GM04503 (cell line): ENCODE results near the gene MICAL2.

Experiments
- DNase-seq: peaks from one replicate; pipeline ENCODE4 v3.0.0-alpha.2; 2012; ENCODE audit warnings: low read depth

MICAL2 gene

DNA sequence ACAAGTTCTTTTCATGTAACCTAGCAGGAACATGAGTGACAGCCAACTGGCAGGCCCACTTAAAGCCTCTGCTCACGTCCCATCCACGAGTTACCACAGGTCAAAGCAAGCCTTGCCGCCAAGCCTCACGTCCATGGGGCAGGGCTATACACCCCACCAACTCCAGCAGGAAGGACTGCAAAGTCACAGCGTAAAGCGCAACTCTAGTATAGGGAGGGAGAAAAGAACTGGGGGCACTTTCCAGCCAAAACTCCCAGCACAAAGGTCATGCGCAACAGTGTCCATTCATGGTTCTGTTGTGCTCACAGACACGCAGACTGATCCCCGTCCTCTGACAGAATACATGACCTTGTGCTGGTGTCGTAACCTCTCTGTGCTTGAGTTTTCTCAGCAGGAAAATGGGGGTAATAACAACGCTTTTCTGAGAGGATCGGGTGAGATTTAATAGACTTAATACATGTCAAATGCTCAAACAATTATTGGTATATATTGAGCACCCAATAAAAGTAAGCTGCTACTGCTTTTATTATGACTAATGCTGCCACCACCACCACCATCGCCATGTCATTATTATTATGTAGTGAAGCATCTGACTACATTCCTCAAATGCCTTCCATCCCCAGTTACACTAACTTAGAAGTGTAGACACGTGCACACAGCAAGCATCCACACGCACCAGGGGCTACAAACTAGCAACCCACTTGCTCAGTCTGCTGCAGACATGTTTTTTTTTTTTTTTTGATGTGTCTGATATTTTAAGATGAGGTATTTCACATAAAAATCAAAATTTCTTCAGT lies 162.6 kb downstream of the MICAL2 start:
- DNase-seq = no peak

DNA sequence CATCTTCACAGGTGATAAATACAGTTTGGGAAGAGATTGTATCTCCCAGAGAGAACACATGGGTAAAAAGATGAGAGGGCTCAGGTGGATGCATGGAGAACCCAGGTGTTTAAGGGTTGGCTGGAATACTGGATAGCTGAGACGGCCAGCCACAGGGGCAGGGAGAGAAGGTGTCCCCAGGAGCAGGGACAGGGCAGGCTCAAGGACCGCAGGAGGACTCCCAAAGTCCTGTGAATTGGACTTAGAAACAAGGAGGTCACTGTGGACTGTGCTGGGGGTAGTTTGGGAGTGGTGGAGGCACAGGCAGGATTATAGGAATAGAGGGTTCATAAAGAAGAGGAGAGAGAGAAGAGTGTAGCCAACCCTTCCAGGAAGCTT lies 163.2 kb downstream of the MICAL2 start:
- DNase-seq = no peak

DNA sequence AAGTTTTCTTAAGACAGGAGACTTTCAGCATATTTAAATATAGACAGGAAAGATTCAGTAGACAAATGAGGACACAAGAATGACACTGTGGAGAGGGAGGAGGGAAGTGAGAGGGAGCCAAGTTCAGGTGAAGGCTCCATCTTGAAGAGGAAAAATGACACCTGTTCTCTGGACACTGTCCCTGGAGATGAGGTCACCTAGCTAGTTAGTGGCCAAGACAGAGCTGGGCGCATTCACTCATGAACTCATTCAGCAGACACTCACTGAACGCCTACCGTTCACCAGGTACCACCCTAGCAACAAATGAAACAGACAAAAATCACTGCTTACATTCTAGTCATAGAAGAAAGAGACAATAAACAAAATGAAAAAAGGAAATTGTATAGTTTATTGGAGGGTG lies 163.7 kb downstream of the MICAL2 start:
- no peak for DNase-seq

DNA sequence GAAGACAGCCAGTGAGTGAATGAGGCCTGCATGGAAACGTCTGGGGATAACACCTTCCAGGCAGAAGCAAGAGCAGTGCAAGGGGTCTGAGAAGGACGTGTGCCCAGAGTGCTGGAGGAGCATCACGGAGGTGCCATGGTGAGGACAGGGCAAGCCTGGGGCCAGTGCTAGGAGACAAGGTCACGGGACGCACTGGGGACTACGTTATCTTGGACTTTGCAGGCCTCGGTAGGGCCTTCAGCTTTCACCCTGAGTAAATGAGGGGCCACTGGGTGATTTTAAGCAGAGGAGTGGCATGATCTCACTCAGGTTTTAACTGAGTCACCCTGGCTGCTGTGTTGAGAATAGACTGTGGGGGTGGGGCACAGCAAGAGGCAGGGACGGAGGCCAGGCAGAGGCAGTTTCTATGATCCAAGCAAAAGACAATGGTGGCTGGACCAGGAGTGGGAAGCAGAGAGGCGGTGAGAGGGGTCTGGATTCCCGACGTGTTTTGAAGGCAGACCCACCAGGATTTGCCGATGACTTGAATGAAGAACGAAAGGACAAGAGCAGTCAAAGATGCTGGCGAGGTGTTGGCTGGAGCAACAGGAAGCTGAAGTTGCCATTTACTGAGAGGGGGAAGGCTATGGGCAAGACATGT lies 164.3 kb downstream of the MICAL2 start:
- no peak for DNase-seq

DNA sequence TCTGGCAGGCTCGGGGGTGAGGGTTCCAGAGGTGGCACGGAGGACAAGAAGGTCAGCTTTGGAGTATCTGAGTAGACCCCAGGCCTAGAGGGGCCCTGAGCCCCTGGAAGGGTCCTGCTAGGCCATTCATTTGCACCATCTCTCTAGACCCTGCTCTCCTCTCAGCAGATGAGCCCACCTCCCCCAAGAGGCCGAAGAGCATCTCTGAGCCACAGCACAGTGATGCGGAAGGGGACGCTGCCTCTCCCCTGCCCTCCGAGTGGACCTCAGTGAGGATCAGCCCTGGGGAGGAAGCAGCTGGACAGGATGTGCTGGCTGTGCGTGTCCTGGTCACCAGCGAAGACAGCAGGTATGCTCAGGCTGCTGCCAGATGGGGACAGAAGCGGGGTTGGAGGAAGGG lies 165.4 kb downstream of the MICAL2 start:
- DNase-seq = no peak

DNA sequence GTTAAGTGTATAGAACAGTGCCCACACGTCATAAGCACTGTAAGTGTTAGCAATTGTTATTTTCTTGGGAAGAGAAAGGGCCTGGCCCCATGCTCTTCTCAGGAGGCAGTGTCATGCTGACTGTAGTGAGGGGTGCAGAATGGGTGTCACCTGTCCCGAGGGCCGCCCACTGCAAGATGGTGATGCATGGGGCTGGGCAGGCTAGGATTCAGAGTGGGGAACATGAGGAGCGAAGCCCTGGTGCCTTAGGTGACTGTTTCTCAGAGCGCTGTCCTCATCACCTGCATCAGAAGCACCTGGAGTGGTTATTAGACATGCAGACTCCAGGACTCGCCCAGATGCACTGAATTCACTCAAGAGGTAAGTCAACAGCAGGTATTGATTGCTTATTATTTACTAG lies 166.0 kb downstream of the MICAL2 start:
- DNase-seq = no peak

DNA sequence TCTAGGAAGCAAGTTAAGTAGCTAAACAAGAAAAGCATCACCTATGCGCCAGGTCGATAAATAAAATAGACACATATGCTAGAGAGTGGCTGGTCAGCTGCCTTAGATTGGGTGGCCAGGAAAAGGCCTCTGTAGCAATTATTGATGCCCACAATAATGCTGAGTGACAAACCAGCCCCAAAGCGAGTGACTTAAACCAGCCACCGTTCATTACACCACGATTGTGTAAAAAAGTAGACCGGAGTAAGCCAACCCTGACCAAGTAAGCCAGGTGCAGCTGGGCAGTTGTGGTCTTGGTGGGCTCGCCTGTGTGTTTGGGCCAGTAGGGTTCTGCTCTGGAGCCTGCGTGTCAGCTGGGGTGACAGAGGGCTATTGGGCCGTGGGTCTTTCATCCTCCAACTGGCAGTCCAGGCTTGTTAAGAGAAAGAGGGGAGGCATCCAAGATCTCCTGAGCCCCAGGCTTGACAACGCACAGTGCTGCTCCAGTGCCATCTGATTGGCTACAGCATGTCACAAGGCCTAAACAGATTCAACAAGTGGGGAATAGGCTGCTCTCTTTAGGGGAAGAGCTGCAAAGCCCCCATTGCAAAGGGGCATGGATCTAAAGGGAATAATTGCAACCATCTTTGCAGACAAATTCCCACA lies 166.6 kb downstream of the MICAL2 start:
- DNase-seq = no peak

DNA sequence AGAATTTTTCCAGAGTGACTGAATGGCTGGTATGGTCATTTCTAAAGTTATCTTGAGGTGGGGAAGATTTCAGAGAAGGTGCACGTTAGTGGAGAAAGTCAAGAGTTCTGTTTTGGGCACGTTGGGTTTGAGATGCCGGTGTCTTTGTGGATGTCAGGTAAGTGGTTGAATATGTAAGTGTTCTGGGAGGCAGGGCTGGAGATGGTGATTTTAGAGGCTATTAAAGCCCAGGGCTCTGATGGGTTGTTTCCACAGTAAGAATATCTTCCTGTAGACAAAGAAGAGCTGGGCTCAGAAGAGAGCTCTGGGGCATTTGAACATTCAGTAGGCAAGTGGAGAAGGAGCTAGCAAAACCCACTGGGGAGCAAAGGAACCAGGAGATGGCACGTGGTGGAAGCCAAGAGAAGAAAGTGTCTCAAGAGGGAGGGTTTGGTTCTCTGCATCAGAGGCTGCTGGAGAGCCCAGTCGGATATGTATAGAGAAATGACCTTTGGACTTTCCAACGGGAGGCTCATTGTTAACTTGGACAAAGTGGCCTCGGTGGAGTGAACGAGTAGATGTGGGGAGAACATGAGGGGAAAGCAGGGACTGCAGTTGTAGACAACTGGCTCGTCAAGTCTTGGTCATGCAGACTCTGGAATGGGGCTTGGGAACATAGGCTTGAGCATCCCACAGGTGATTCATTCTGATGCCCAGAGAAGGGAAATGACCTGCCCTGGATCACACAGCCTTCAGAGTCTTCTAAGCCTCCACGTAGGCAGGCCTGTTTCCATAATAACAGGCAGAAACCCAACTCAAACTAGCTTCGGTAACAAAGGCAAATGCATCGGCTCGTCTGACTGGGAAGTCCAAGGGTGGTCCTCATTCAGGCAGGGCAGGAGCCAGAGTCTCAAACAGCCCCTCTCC lies 168.6 kb downstream of the MICAL2 start:
- no peak for DNase-seq

DNA sequence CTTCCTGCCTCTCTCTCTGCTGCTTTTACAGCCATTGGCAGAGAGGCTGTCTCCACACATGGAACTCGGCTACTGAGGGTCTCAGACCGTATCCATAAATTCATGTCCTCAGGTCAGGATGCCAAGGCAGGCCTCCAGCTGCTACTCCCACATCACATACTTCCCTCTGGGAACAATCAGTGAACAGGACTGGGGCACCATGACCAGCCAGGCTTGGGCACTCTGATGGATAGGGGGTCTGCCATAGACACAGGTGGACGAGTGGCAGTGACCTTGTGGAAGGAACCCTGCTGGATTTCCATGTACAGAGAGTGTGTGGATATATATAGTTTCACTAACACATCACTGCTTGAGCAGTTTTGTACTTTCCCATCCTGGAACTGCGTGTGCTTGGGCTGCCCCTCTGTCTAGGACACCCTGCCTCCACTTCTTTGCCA lies 169.3 kb downstream of the MICAL2 start:
- DNase-seq = no peak

DNA sequence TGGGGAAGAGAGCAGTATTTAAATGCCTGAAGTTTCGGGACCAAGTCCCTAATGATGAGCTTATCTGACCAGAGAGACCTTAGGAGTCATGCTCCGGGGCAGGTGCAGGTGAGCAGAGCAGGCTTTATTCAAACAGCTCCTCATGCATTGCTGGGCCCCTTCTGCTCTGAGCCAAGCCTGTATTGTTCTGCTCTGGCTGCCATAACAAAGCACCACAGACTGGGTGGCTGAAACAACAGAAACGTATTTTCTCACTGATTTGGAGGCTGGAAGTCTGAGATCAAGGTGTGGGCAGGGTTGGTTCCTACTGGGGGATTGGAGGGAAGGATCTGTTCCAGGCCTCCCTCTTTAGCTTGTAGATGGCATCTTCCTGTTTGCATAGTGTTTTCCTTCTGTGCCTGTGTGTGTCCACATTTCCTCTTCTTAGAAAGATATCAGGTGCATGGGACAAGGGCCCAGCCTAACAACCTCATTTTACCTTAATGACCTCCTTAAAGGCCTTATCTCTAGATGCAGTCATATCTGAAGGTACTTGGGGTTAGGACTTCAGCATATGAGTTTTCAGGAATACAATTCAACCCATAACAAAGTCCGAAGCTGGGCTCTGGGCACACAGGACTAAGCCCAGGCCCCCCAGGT lies 169.9 kb downstream of the MICAL2 start:
- DNase-seq = no peak

DNA sequence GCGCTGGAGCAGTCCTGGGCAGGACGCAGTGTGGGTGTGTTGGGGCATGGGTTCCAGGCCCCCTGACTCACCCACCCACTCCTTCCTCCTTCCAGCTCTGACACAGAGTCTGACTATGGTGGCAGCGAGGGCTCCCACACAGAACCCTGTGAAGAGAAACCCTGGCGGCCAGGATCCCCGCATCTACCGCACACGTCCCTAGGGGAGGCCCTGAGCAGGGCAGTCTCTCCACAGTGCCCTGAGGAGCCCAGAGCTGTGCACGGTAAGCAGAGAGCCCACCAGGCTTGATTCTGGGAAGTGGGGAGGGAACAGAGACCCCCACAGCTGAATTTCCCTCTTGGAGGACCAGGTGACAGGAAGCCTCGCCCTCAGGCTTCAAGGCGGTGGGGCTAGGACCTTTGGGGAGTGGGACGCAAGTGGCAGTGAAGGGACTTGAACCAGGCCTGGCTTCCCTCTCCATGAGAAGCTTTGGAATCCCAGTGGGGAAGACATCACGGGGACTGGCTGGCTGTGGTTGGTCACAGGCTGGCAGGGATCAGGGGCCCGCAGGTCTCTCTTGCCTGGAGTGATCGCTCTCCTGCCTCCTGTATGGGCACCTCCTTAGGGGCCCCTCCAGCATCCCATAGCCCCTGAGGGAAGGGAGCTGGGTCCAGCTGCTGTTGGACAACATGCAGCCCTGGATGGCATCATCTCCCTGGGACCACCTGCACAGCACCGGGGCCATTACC lies 170.6 kb downstream of the MICAL2 start:
- no peak for DNase-seq

DNA sequence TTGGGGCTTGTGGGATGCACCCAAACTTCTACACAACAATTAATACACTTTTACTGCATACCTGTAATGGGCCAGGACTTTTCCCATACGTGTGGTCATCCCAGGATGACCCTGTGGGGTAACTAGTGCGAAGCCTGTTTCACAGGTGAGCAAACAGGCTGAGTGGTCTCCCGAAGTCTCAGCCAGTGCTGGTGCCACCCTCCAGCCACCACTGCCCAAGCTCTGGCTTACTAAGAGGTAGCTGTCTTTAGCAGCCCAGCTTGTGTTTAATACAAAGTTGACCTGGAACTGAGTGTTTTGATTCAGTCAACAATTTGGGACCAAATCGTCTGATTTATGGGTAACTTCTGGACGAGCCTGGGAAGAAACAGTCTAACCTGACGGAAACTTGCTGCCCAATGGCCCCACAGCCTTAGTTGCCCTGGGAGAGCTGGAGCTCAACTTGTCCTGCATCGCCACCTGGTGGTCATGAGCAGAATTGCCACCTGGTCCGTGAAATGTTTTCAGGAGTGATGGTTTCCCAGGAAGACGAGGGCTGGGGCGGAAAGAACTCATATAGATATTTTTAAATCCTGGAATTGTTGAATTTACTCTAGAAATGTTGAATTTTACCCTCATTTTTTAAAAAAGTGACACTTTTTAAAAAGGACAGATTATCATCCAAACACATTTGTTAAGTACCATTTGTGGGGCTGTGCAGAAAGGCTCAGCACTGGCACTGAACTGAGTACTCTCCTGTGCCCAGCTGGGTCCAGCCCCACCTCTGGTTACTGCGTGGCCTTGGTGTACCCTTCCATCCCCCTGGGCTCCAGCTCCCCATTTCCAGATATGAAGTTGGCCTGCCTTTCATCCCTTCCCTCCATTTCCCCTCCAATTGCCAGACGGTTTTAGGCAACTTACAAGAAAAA lies 171.4 kb downstream of the MICAL2 start:
- no peak for DNase-seq

DNA sequence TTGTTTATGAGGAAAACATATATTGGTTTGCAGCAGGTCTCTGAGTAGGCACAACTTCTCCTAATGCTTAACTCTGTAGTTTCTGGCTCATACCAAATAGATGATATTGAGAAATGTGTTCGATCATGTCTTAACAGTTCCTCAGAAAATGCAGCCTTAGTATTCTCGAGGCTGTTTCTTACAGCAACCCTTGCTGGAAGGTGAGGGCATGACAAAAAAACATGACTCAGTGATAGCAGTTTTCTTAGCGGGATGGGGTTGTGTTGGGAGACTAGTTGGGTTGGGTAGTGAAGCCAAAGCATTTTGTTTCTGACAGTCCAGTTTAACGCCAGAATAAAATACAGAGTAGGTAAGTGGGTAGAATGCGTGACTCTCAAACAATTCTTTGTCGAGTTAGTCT lies 172.3 kb downstream of the MICAL2 start:
- no peak for DNase-seq

DNA sequence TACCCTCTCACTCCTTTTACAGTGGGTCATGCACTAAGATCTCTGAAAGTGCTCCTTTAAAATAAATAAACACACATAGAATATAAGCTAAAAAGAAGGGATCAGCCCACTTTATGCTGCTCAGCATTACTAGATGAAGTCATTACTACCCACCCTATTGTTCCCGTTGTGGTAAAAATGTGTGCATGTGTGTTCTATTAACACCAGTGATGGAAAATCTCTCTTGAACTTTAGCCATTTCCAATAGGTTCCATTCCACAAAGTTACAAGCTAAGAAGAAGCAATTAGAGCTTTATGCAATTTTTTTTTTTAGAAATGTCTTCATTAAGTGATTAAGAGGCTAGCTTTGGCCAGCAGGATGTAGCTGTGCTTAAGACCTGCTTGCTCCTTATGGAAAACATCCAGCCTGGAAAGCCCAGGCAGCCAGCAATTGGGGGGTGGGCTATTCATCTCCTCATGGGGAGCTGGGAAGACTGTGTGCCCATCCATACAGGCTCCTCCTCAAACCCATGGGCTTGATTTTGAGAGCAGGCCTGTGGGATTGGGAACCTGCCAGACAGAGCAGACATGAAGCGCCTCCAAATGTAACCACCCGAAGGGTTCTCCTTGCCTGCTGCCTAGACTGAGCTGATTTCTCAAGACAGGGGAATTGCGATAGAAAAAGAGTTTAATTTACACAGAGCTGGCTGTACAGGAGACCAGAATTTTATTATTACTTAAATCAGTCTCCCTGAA lies 174.1 kb downstream of the MICAL2 start:
- DNase-seq = no peak

DNA sequence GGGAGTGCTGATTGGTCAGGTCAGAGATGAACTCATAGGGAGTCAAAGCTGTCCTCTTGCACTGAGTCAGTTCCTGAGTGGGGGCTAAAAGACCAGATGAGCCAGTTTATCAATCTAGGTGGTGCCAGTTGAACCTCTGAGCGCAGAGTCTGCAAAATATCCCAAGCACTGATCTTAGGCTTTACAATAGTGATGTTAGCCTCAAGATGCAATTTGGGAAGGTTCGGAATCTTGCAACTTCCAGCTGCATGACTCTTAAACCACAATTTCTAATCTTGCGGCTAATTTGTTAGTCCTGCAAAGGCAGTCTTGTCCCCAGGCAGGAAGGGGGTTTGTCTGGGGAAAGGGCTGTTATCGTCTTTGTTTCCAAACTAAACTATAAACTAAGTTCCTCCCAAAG lies 174.7 kb downstream of the MICAL2 start:
- peak; percentile 93 for DNase-seq

DNA sequence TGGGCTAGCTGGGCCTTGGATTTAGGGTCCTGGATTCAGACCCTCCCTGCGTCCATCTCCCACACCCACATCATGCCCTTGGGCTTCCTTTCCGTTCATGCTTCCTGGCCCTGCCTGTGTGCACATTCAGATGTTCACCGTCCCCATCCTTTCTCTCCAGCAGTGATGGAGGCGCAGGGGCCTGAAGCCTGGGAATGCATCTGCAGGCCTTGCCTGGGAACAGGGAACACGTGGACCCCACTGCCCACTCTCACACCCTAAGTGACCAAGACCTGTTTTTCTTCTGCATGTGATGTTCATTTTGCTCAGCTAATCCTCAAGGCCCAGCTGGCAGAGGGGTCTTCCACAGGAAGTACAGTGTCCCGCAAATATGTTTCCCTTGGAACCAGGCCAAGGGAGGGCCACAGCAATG lies 175.4 kb downstream of the MICAL2 start:
- no peak for DNase-seq

DNA sequence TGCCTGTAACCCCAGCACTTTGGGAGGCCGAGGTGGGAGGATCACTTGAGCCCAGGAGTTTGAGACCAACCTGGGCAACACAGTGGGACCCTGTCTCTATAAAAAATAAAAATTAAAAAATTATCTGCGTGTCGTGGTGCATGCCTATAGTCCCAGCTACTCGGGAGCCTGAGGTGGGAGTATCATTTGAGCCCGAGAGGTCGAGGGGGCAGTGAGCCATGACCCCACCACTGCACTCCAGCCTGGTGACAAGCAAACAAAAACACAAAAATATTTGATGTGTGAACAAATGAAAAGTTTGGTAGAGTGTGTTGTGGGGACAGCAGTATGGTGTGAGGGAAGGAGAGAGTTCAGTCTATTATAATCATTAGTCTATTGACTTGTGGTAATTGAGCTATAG lies 176.2 kb downstream of the MICAL2 start:
- no peak for DNase-seq

DNA sequence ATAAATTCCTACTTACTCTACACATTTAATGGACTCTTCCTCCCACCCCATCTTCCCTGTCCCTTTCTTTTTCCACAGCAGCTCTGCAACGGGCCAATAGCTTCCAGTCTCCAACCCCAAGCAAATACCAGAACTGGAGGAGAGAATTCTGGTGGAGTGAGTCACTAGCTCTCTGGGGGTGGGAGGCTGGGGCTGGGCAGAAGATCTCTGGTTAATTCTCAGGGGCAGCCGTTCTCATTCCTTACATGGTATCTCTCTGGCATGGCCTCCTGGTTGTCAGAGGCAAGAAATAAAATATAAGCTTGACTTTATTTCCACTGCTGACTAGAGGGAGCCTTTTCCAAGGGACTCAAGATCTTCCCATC lies 176.6 kb downstream of the MICAL2 start:
- DNase-seq = peak; percentile 93
